ENCODE data around the gene TPSAB1.

The TPSAB1 gene

GRCh38 chr16:1282324-1282973 is 41.9 kb downstream of the TPSAB1 start:
- DNase-seq (ENCODE audit: low read depth, low spot score) = no peak
- no peak overlapping the region for H3K4me3 ChIP-seq (ENCODE audit: low read depth, low read length)
- no peak for TF ChIP-seq CTCF (IDR thresholded peaks at IDR 0.05; ENCODE audit: insufficient read depth, low read length, missing control alignments)
- ChIA-PET POLR2A (no interaction called here), CTCF (interaction anchor here (2.2 kb wide), 1 partner anchor 17 kb away, joined by 7 read pairs; no protein-coding TSS in a partner anchor)

- CTCF ChIA-PET = interaction anchor here (2.2 kb wide), 1 partner anchor 16 kb away, joined by 7 read pairs; no protein-coding TSS in a partner anchor
- no peak for DNase-seq (ENCODE audit: low read depth, low spot score)
- POLR2A ChIA-PET = no interaction called here
- TF ChIP-seq CTCF (IDR thresholded peaks at IDR 0.05; ENCODE audit: insufficient read depth, low read length, missing control alignments) = no peak
- H3K4me3 ChIP-seq (ENCODE audit: low read depth, low read length) = no peak overlapping the region
These were observed 42.8 kb downstream of the TPSAB1 start for GRCh38 chr16:1283296-1283695.

GRCh38 chr16:1283996-1284616 is 43.6 kb downstream of the TPSAB1 start:
- POLR2A ChIA-PET = no interaction called here
- no peak for TF ChIP-seq CTCF (IDR thresholded peaks at IDR 0.05; ENCODE audit: insufficient read depth, low read length, missing control alignments)
- CTCF ChIA-PET = interaction anchor here (2.2 kb wide), 1 partner anchor 15 kb away, joined by 7 read pairs; no protein-coding TSS in a partner anchor

GRCh38 chr16:1285669-1286512 is 45.4 kb downstream of the TPSAB1 start:
- POLR2A ChIA-PET = no interaction called here
- CTCF ChIA-PET = no interaction called here
- DNase-seq (ENCODE audit: low read depth, low spot score) = no peak
- no peak overlapping the region for H3K4me3 ChIP-seq (ENCODE audit: low read depth, low read length)
- TF ChIP-seq CTCF (IDR thresholded peaks at IDR 0.05; ENCODE audit: insufficient read depth, low read length, missing control alignments) = no peak

More at GRCh38 chr16:1283996-1284616, 43.6 kb downstream of the TPSAB1 start:
- no peak for DNase-seq (ENCODE audit: low read depth, low spot score)
- no peak overlapping the region for H3K4me3 ChIP-seq (ENCODE audit: low read depth, low read length)

GRCh38 chr16:1286513-1287094 is 46.1 kb downstream of the TPSAB1 start:
- no peak for TF ChIP-seq CTCF (IDR thresholded peaks at IDR 0.05; ENCODE audit: insufficient read depth, low read length, missing control alignments)
- DNase-seq (ENCODE audit: low read depth, low spot score) = no peak
- H3K4me3 ChIP-seq (ENCODE audit: low read depth, low read length) = no peak overlapping the region
- CTCF ChIA-PET = no interaction called here
- POLR2A ChIA-PET = no interaction called here
